NCI-H774 (cell line): ENCODE data around the gene TNS1.

Experiments
- DNase-seq: peaks from one replicate; lab custom pipeline; 2025; lab: John Stamatoyannopoulos, UW

Gene TNS1

DNA sequence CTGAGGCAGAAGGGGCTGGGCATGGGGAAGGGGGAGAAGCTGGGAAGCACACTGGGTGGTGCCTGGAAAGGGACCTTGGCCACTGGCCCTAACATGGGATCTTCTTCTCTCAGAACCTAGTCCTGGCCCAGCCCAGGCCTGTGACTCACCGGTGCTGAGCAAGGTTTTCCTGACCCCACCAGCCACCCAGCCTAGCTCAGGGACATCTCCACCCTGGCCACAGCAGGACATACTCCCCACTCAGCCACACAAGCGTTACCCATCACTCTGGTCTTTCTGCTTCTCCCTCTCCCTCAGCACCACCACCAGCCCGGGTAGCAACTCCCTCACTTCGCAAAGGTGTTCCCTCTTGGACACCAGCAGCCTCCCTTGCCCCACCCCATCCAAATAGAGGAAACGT is 22.8 kb downstream of the TNS1 start:
- no peak for DNase-seq

DNA sequence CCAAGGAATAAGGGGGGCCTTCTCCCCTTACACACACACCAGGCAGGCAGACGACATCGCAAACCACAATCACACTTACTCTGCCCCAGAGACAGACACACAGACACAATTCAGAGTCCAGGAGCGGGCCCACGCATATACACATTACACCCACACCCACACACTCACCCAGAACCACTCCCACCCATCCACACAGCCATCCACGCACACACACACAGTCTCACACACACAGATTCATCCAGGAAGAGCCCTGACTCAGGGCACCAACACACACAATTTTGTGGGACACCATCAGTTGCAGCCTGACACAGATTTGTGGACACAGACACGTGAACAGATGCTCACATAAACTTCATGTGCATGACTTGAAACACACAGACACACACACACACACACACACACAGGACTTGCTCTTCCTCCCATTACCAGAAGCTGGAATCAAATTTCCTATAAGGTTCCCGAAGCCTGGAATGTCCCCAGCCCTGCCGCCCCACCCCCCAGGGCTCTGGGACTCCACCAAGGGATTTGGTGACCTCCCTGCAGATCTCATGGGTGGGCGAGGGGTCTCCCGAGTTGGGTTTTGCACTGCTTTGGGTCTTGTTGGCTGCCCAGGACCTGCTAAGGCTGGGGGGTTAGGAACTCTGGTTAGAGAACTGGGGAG is 23.5 kb downstream of the TNS1 start:
- DNase-seq, result no peak

DNA sequence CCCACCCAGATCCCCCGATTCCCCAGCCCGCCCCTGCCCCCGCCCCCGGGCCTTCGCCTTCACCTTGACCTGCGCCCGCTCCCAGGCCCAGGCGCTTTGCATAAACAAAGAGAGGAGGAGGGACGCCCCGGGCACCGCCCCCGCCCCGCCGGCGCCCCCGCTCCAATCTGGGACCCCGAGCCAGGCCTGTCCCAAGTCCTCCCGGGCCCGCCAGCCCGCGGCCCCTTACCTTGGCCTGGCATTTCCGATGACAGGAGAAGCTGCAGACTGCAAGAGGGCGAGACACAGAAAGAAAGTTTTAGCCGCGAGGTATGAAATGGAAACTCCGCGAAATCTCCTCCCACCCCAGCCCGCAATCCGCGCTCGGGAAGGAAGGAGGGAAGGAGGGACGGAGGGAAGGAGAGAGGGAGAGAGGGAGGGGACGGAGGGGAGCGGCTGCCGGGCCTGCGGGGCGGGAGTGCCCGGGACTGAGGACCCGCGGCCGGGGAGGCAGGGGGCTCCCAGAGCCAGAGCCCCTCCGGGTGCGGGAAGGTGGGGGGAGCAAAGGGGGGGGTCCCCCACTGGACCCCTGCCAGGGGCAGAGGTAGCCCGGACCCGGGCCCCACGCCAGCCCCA is 24.2 kb downstream of the TNS1 start:
- DNase-seq, result no peak

DNA sequence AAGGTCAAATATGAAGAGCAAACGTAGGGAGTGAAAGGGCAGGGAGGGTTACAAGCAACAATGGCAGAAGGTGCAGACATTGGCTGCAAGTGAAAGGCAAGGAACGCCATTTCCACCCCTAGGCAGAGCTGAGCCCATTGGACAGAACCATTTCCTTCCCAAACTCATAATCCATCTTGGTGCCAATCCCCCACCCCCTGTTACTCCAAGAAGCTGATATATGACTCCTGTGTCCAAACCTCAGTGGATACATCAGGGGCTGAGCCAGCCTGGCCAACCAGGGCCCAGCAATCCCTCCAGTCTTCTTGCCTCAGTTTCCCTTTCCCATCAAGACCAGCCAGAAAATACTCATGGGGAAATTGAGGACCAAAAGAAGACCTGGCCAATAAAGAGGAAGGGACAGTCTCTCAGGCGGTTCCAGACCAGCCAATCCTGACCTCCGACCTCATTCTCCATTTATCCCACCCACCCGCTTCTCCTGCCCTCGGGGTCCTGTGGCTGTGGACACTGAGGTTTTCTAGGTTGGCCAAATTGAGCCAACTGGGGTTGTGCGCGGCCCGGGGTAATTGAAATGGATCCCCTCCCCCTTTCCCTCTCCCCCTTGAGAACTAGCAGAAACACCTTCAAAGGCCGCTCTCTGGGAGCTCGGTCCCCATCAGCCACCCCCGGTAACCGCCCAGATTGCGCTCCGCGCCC is 24.8 kb downstream of the TNS1 start:
- no peak for DNase-seq

DNA sequence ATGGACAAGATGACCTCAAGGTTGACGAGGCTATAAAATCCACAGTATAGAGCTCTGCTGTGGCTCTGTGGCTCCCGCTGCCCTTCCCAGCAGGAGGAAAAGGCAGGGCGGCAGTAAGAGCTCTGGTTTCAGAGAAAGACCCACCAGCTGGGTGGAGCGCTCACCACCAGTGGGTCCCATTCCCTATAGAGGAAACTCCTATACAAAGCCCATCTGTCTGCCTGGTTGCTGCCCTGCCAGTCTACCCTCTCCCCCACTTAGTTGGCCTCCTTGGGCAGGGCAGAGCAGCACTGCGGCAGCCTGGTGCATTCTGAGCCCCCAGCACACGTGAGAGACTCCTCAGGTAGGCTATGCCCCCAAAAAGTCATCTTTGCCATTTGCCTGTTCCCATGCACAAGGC is 26.5 kb downstream of the TNS1 start:
- no peak for DNase-seq

DNA sequence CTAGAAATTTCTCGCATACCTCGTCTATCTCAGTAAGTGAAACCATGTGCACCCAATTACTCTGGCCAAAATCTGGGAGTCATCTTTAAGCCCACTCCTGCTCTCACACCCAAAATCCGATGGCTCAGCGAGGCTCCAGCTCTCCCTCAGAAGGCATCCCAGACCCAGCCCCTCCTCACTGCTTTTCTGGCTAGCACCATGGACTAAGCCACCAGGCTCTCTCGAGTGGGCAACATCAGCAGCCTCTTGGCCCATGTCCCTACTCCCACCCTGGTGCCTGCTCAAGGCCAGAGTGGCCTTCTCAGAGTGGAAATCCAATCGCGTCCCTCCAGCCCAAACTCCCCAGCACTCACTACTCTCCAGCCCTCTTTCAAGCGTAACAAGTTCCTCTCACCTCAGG is 27.2 kb downstream of the TNS1 start:
- no peak for DNase-seq

GRCh38 chr2:217974389-217975005 is 28.3 kb downstream of the TNS1 start:
- DNase-seq, result no peak

DNA sequence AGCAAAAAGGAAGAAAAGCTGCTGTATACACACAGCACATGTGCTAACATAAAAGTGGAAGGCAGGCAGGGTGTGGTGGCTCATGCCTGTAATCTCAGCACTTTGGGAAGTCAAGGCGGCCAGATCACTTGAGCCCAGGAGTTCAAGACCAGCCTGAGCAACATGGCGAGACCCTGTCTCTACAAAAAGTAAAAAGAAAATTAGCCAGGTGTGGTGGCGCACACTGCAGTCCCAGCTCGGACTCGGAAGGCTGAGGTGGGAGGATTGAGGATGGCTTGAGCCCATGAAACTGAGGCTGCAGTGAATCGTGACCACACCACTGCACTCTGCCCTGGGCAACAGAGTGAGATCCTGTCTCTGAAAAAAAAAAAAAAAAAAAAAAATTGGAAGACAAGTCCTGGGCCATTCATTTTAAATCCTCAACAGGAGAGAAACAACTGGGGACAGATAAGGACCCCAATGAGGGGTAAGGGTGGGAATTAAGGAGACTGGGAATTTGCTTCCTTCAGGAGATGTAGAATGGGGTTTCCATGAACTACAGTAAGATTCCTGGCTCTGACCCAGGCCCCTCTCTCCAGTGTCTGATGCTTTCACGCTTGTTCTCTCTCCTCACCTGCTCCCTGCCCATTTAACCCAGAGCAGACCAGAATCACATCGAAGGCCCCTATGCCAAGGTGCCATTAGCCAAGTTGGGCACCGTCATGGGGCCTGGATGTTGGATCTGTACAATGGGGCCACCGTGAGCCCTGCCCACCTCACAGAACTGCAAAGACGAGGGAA is 29.6 kb downstream of the TNS1 start:
- DNase-seq, result no peak

GRCh38 chr2:217972490-217972889 is 30.3 kb downstream of the TNS1 start:
- peak; percentile 29 for DNase-seq

GRCh38 chr2:217972037-217972436 is 30.8 kb downstream of the TNS1 start:
- DNase-seq, result no peak

- DNase-seq, result no peak
Observed at GRCh38 chr2:217971166-217971565, 31.6 kb downstream of the TNS1 start.

DNA sequence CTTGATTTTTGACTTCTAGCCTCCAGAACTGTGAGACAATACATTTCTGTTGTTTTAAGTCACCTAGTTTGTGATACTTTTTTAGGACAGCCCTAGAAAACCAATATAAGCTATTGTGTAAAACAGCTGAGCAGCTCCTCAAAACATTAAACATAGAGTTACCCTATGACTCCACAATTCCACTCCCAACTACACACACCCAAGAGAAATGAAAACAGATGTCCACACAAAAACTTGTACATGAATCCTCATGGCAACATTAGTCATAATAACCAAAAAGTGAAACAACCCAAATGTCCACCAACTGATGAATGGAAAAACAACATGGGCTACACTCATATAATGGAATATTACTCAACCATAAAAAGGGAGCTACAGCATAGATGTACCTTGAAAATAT is 32.6 kb downstream of the TNS1 start:
- no peak for DNase-seq

GRCh38 chr2:217969588-217969987 is 33.2 kb downstream of the TNS1 start:
- no peak for DNase-seq

- no peak for DNase-seq
Observed at GRCh38 chr2:217968023-217968422, 34.8 kb downstream of the TNS1 start.

DNA sequence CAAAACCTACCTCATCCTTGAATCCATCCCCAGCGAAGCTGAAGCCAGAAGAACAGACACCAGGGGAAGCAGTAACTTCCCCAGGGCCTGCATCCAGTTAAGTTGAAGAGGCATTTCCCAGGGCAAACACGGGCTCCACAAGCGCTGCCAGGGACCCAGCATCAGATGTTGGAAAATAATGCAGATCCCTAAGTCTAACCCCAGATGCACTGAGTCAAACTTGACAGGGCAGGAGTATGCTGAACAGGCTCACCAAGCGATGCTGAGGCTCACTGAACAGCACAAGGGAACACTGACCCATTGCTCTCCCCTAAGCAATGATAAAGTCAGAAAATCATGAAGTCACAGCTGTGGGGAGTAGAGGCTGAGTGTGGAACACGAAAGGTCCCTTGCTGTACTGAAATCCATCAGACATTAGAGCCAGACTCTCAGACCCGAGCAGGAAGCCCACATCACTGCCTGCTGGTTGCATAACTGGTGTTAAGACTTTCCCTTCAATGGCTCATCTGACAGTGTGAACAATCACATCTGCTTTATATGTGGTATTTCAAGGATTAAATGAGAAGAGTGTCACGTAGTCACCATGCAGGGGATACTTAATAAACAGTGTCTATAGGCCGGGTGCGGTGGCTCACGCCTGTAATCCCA is 36.2 kb downstream of the TNS1 start:
- no peak for DNase-seq

DNA sequence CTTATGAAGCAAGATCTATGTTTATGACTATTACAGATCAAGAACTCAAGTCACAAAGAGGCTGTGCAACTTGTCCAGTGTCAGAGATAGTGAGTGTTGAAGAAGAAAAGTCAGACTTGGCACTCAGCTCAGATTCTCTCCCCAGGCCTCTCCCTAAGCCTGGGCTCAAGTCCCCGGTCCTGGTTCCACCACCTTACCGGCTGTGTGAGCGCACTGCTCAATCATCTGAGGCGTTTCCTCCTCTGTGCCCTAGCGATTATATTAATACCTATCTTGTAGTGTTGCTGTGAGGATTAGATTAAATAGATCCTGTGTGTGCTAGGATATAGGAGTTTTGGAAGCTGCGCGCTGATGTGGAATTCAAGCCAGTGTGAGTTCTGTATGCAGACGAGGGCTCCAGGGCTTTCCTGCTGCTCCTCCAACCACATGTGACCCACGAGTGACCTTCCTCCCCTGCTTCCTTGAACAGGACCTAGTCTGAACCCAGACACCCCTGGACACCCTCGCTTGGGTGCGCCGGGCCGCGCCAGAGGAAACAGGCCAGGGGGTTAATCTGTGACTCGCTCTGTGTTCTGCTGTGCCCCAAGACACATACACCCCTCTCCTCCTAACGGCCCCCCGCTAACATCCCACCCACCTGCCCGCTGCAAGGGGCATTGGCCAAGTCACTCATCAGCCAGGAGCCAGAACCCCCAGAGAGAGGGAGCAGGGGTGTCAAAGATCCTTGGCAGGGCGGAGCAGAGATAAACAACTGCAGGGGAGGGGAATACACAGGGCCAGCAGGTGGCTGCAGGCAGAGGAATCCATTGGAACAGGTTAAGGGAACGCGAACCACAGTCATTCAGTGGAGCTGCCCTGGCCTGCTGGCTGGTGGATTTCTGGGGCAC is 38.3 kb downstream of the TNS1 start:
- DNase-seq, result no peak

DNA sequence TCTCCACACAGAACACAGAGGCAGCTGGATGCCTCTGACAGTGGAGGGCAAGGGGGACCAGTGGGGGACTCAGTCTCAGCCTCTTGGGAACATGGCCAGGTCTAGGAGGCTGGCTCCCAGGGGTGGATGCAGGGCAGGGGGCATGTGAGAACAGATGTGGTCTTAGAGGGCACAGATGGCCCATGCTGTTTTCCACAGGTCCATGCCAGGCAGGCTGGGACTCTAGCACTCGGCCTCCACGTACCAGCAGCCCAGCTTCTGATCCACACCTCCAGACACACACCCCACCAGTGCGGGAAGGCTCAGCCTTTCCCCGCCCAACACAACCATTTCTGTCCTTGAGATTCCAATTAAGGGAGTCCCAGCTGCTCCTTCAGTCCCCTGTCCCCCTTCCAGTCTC is 42.4 kb downstream of the TNS1 start:
- no peak for DNase-seq

- DNase-seq, result no peak
Observed at GRCh38 chr2:217959723-217960122, 43.1 kb downstream of the TNS1 start.

DNA sequence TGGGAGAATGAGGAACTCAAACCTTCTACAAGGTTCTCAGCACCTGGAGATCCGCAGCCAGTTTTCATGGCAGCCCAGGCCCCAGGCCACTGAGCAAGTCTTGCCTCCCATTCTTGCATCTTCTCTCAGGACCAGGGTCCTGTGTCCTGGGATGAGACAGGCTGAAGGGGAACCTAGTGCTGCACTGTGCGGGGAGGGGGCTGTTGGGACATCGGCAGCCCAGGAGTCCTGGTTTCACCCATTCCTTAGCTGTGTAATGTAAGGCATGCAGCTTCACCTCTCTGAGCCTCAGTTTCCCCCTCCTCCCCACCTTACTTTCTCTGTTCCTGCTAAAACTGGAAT is 43.9 kb downstream of the TNS1 start:
- DNase-seq, result no peak

- DNase-seq, result no peak
Observed at GRCh38 chr2:217958206-217958883, 44.5 kb downstream of the TNS1 start.
